A549 treated with dexamethasone at 1 μM for 4 hours (cell line): Measurements from ENCODE around the gene ZNF385C. TPM values are rescaled to one million over a fixed set of nuclear protein-coding genes. Genes with fewer than 3 reads are reported as not detected.

ENCODE experiments used
- total RNA-seq: library from RNA; stranded (reverse); fragments of 200-300 nt; extraction: Qiagen RNA extraction; gene quantifications from 5 replicates; pipeline ENCODE4 v1.2.3, GENCODE V29; 2022

Gene ZNF385C
- total RNA-seq, result 0.18 to 0.30 TPM (median 0.29 TPM) in 5 replicates

GRCh38 chr17:42097691-42098631 is at the start of gene ZNF385C:
Gene ZNF385C (minus strand): TSS chr17:42098473. CDS start chr17:42063056, 35,417 bp downstream.

GRCh38 chr17:42122371-42123303 is 24.4 kb upstream of the ZNF385C start, which contains the start of gene HSPB9:
Gene HSPB9 (plus strand): TSS chr17:42122804. CDS start chr17:42122851, 47 bp downstream.

GRCh38 chr17:42120770-42121769 is 22.8 kb upstream of the ZNF385C start, which contains the start of gene KAT2A:
Gene KAT2A (minus strand): TSS chr17:42121367. CDS start chr17:42121304, 63 bp downstream.

GRCh38 chr17:42112552-42113176 is 14.4 kb upstream of the ZNF385C start, which contains the start of gene DHX58:
Gene DHX58 (minus strand): TSS chr17:42112714. CDS start chr17:42111892, 822 bp downstream.

GRCh38 chr17:42050393-42051012 is 47.8 kb downstream of the ZNF385C start, which contains the start of gene C17orf113:
Gene C17orf113 (minus strand): TSS chr17:42050601. CDS start chr17:42043376, 7,225 bp downstream.

GRCh38 chr17:42019509-42020404 is 78.5 kb downstream of the ZNF385C start, which contains the start of gene NKIRAS2:
Gene NKIRAS2 (plus strand): TSS chr17:42020090. CDS start chr17:42021578, 1,488 bp downstream.

GRCh38 chr17:42016941-42017865 is 81.1 kb downstream of the ZNF385C start, which contains the start of gene DNAJC7:
Gene DNAJC7 (minus strand): TSS chr17:42017439. CDS start chr17:42017416, 23 bp downstream.

Other genes with a start within 250 kb of the ZNF385C start
- gene KLHL11, start 233.1 kb downstream of the ZNF385C start, total RNA-seq, result 2.5 to 5.9 TPM (median 5.1 TPM) in 5 replicates
- gene ACLY, start 179.5 kb downstream of the ZNF385C start, total RNA-seq, result 246 to 313 TPM (median 310 TPM) in 5 replicates
- 1.1 to 2.1 TPM (median 1.4 TPM) in 5 replicates for gene ODAD4, start 167.9 kb downstream of the ZNF385C start, total RNA-seq
- 55.7 to 71.5 TPM (median 68.8 TPM) in 5 replicates for gene CNP, start 131.7 kb downstream of the ZNF385C start, total RNA-seq
- gene DNAJC7, start 81.0 kb downstream of the ZNF385C start, total RNA-seq, result 107 to 118 TPM (median 113 TPM) in 5 replicates
- gene NKIRAS2, start 78.4 kb downstream of the ZNF385C start, total RNA-seq, result 43.6 to 49.2 TPM (median 47.0 TPM) in 5 replicates
- gene C17orf113, start 47.9 kb downstream of the ZNF385C start, total RNA-seq, result 0.45 to 0.97 TPM (median 0.59 TPM) in 5 replicates
- gene DHX58, start 14.2 kb upstream of the ZNF385C start, total RNA-seq, result 0.08 to 0.52 TPM (median 0.30 TPM) in 5 replicates
- 29.1 to 48.8 TPM (median 45.8 TPM) in 5 replicates for gene KAT2A, start 22.9 kb upstream of the ZNF385C start, total RNA-seq
- not detected in 5 replicates for gene HSPB9, start 24.3 kb upstream of the ZNF385C start, total RNA-seq
- gene RAB5C, start 56.5 kb upstream of the ZNF385C start, total RNA-seq, result 223 to 283 TPM (median 277 TPM) in 5 replicates
- 0.19 to 0.40 TPM (median 0.26 TPM) in 5 replicates for gene KCNH4, start 82.7 kb upstream of the ZNF385C start, total RNA-seq
- not detected in 5 replicates for gene HCRT, start 87.0 kb upstream of the ZNF385C start, total RNA-seq
- gene GHDC, start 96.0 kb upstream of the ZNF385C start, total RNA-seq, result 14.2 to 20.4 TPM (median 18.9 TPM) in 5 replicates
- gene STAT5B, start 177.9 kb upstream of the ZNF385C start, total RNA-seq, result 20.4 to 30.9 TPM (median 28.1 TPM) in 5 replicates
- gene STAT5A, start 190.0 kb upstream of the ZNF385C start, total RNA-seq, result 6.1 to 9.3 TPM (median 7.0 TPM) in 5 replicates